ENCODE measurements around the gene ATP1B3.
A peak's percentile ranks its signal among the peaks of the same experiment; 100 is the strongest.
"Not testable (repeated sequence)": the region's sequence is repeated elsewhere in the genome, so short reads cannot be mapped to it uniquely, and the experiment has no call there.

The ATP1B3 gene

GRCh38 chr3:141904203-141904602 lies 27.8 kb downstream of the ATP1B3 start:
- no peak for DNase-seq (ENCODE audit: low read depth in 2 of 2)

- DNase-seq (ENCODE audit: low read depth in 2 of 2) = no peak
These were observed 28.7 kb downstream of the ATP1B3 start for GRCh38 chr3:141905129-141905528.

- no peak for DNase-seq (ENCODE audit: low read depth in 2 of 2)
These were observed 33.0 kb downstream of the ATP1B3 start for GRCh38 chr3:141909408-141909807.

GRCh38 chr3:141909986-141910385 lies 33.5 kb downstream of the ATP1B3 start:
- DNase-seq (ENCODE audit: low read depth in 2 of 2) = not testable (repeated sequence)

- peak in 1 of 2 donors; percentile 27 for DNase-seq (ENCODE audit: low read depth in 2 of 2)
These were observed 36.8 kb downstream of the ATP1B3 start for GRCh38 chr3:141913150-141913811.

- no peak for DNase-seq (ENCODE audit: low read depth in 2 of 2)
These were observed 37.9 kb downstream of the ATP1B3 start for GRCh38 chr3:141914311-141914710.

GRCh38 chr3:141915016-141915415 lies 38.6 kb downstream of the ATP1B3 start:
- DNase-seq (ENCODE audit: low read depth in 2 of 2) = no peak

- no peak for DNase-seq (ENCODE audit: low read depth in 2 of 2)
These were observed 39.3 kb downstream of the ATP1B3 start for GRCh38 chr3:141915766-141916165.

- no peak for DNase-seq (ENCODE audit: low read depth in 2 of 2)
These were observed 44.3 kb downstream of the ATP1B3 start for GRCh38 chr3:141920701-141921100.

- no peak for DNase-seq (ENCODE audit: low read depth in 2 of 2)
These were observed 44.9 kb downstream of the ATP1B3 start for GRCh38 chr3:141921316-141921715.

GRCh38 chr3:141925677-141926076 lies 49.2 kb downstream of the ATP1B3 start:
- DNase-seq (ENCODE audit: low read depth in 2 of 2) = not testable (repeated sequence)

- no peak for DNase-seq (ENCODE audit: low read depth in 2 of 2)
These were observed 50.5 kb downstream of the ATP1B3 start for GRCh38 chr3:141926929-141927328.

- DNase-seq (ENCODE audit: low read depth in 2 of 2) = no peak
These were observed 52.3 kb downstream of the ATP1B3 start for GRCh38 chr3:141928631-141929270.

GRCh38 chr3:141929341-141929995 lies 53.0 kb downstream of the ATP1B3 start:
- no peak for DNase-seq (ENCODE audit: low read depth in 2 of 2)

- DNase-seq (ENCODE audit: low read depth in 2 of 2) = no peak
These were observed 54.4 kb downstream of the ATP1B3 start for GRCh38 chr3:141930801-141931200.

GRCh38 chr3:141933421-141934300 lies 57.2 kb downstream of the ATP1B3 start:
- DNase-seq (ENCODE audit: low read depth in 2 of 2) = no peak

- DNase-seq (ENCODE audit: low read depth in 2 of 2) = no peak
These were observed 57.9 kb downstream of the ATP1B3 start for GRCh38 chr3:141934354-141934753.

- no peak for DNase-seq (ENCODE audit: low read depth in 2 of 2)
These were observed 61.6 kb downstream of the ATP1B3 start for GRCh38 chr3:141938011-141938500.

- DNase-seq (ENCODE audit: low read depth in 2 of 2) = no peak
These were observed 63.3 kb downstream of the ATP1B3 start for GRCh38 chr3:141939759-141940158.

GRCh38 chr3:141940194-141940776 lies 63.8 kb downstream of the ATP1B3 start:
- DNase-seq (ENCODE audit: low read depth in 2 of 2) = peak; percentile 41 to 62

- DNase-seq (ENCODE audit: low read depth in 2 of 2) = no peak
These were observed 64.7 kb downstream of the ATP1B3 start for GRCh38 chr3:141941093-141941492.
